Activated naive CD4-positive, alpha-beta T cell treated with anti-CD3 and anti-CD28 coated beads, Interleukin-2, amount 50 U/mL, for 16 hours (primary cell): ENCODE results near the gene PCDHGA10.
"Not testable (repeated sequence)": the region's sequence is repeated elsewhere in the genome, so short reads cannot be mapped to it uniquely, and the experiment has no call there.

Experiments
- DNase-seq: peaks from one replicate; pipeline ENCODE4 v3.0.0-alpha.2; 2020

PCDHGA10 gene

GRCh38 chr5:141412854-141413539, at the start of gene PCDHGA10:
TSS of gene PCDHGA10 (plus strand) at chr5:141412987. CDS start at chr5:141413176, 189 bp downstream.
- peak; percentile 62 for DNase-seq

- DNase-seq: no peak
Observed at GRCh38 chr5:141363952-141364660, 48.7 kb upstream of the PCDHGA10 start, which contains the start of gene PCDHGA5. TSS of gene PCDHGA5 (plus strand) at chr5:141364162. CDS start at chr5:141364331, 169 bp downstream.

GRCh38 chr5:141366016-141366896, 46.5 kb upstream of the PCDHGA10 start:
- DNase-seq: no peak

GRCh38 chr5:141369994-141370848, 42.6 kb upstream of the PCDHGA10 start, which contains the start of gene PCDHGB3:
TSS of gene PCDHGB3 (plus strand) at chr5:141370242. CDS start at chr5:141370395, 153 bp downstream.
- DNase-seq: no peak

- no peak for DNase-seq
Observed at GRCh38 chr5:141371572-141372475, 41.0 kb upstream of the PCDHGA10 start.

- no peak for DNase-seq
Observed at GRCh38 chr5:141373673-141374317, 39.0 kb upstream of the PCDHGA10 start, which contains the start of gene PCDHGA6. TSS of gene PCDHGA6 (plus strand) at chr5:141373891. CDS start at chr5:141374084, 193 bp downstream.

GRCh38 chr5:141374627-141375026, 38.2 kb upstream of the PCDHGA10 start:
- DNase-seq: no peak

GRCh38 chr5:141375444-141376155, 37.2 kb upstream of the PCDHGA10 start:
- not testable (repeated sequence) for DNase-seq

- DNase-seq: no peak
Observed at GRCh38 chr5:141382469-141383294, 30.1 kb upstream of the PCDHGA10 start, which contains the start of gene PCDHGA7. TSS of gene PCDHGA7 (plus strand) at chr5:141382742. CDS start at chr5:141382900, 158 bp downstream.

- no peak for DNase-seq
Observed at GRCh38 chr5:141383345-141383744, 29.4 kb upstream of the PCDHGA10 start.

GRCh38 chr5:141384471-141385267, 28.1 kb upstream of the PCDHGA10 start:
- DNase-seq: no peak

GRCh38 chr5:141387557-141388311, 25.1 kb upstream of the PCDHGA10 start, which contains the start of gene PCDHGB4:
TSS of gene PCDHGB4 (plus strand) at chr5:141387698. CDS start at chr5:141387885, 187 bp downstream.
- DNase-seq: not testable (repeated sequence)

- DNase-seq: no peak
Observed at GRCh38 chr5:141388661-141389060, 24.1 kb upstream of the PCDHGA10 start.

- DNase-seq: no peak
Observed at GRCh38 chr5:141389153-141390042, 23.4 kb upstream of the PCDHGA10 start.

GRCh38 chr5:141392429-141393198, 20.2 kb upstream of the PCDHGA10 start, which contains the start of gene PCDHGA8:
TSS of gene PCDHGA8 (plus strand) at chr5:141392633. CDS start at chr5:141392814, 181 bp downstream.
- no peak for DNase-seq
